HG02938 (cell line): Measurements from ENCODE around the gene VAMP7.
"Not testable (repeated sequence)": the region's sequence is repeated elsewhere in the genome, so short reads cannot be mapped to it uniquely, and the experiment has no call there.

Experiments
- ATAC-seq: cut with Tn5 transposase; IDR thresholded peaks from one replicate; pipeline ENCODE4 v1.9.1; 2021; ENCODE audit warnings: mild to moderate bottlenecking, moderate library complexity; ENCODE audit not compliant: unreplicated experiment

The VAMP7 gene

GRCh38 chrX:155881158-155881993 is at the start of gene VAMP7:
TSS of gene VAMP7 (plus strand) at chrX:155881345. CDS start at chrX:155889467, 8,122 bp downstream.
- peak; percentile 93 for ATAC-seq

GRCh38 chrX:155841232-155841631 is 39.9 kb upstream of the VAMP7 start:
- ATAC-seq, result no peak

GRCh38 chrX:155851786-155852185 is 29.4 kb upstream of the VAMP7 start:
- ATAC-seq, result not testable (repeated sequence)

- ATAC-seq, result no peak
Measured at GRCh38 chrX:155857561-155857960, 23.6 kb upstream of the VAMP7 start.

- ATAC-seq, result no peak
Measured at GRCh38 chrX:155864655-155865054, 16.5 kb upstream of the VAMP7 start.

- no peak for ATAC-seq
Measured at GRCh38 chrX:155865193-155865592, 16.0 kb upstream of the VAMP7 start.

- ATAC-seq, result no peak
Measured at GRCh38 chrX:155867821-155868220, 13.3 kb upstream of the VAMP7 start.

GRCh38 chrX:155870958-155871357 is 10.2 kb upstream of the VAMP7 start:
- ATAC-seq, result no peak

GRCh38 chrX:155871934-155872333 is 9.2 kb upstream of the VAMP7 start:
- ATAC-seq, result no peak

- no peak for ATAC-seq
Measured at GRCh38 chrX:155873188-155873587, 8.0 kb upstream of the VAMP7 start.

- ATAC-seq, result no peak
Measured at GRCh38 chrX:155874571-155875244, 6.4 kb upstream of the VAMP7 start.

- ATAC-seq, result no peak
Measured at GRCh38 chrX:155876704-155877103, 4.4 kb upstream of the VAMP7 start.

GRCh38 chrX:155877288-155877687 is 3.9 kb upstream of the VAMP7 start:
- ATAC-seq, result no peak

GRCh38 chrX:155880586-155881157 is 473 bp upstream of the VAMP7 start:
- peak; percentile 17 for ATAC-seq

GRCh38 chrX:155886409-155886808 is 5.3 kb downstream of the VAMP7 start:
- ATAC-seq, result no peak

- no peak for ATAC-seq
Measured at GRCh38 chrX:155888139-155888538, 7.0 kb downstream of the VAMP7 start.

GRCh38 chrX:155889328-155889727 is 8.2 kb downstream of the VAMP7 start:
- no peak for ATAC-seq

GRCh38 chrX:155891446-155892210 is 10.5 kb downstream of the VAMP7 start:
- no peak for ATAC-seq

- ATAC-seq, result no peak
Measured at GRCh38 chrX:155893521-155893920, 12.4 kb downstream of the VAMP7 start.

- no peak for ATAC-seq
Measured at GRCh38 chrX:155896512-155896911, 15.4 kb downstream of the VAMP7 start.

GRCh38 chrX:155899366-155899765 is 18.2 kb downstream of the VAMP7 start:
- no peak for ATAC-seq
